ENCODE results near the gene OLA1. TPM values are rescaled to one million over a fixed set of nuclear protein-coding genes. Genes with fewer than 3 reads are reported as not detected.

OLA1 gene
- polyA plus RNA-seq, 1 experiment = 148 TPM

- ChIA-PET POLR2A (no interaction called here), CTCF (interaction anchor here (0.9 kb wide), 1 partner anchor 8 kb away, joined by 8 read pairs; no protein-coding TSS in a partner anchor)
- Histone ChIP-seq H3K4me3 (ENCODE audit: low read depth, low read length) (no peak overlapping the region), H3K27me3 (ENCODE audit: control insufficient read depth, insufficient read depth, low read length) (no peaks in the 10 kb centered on the region), H3K9me3 (ENCODE audit: control insufficient read depth, insufficient read depth, low read length) (no peaks in the 10 kb centered on the region), H3K27ac (ENCODE audit: low read depth, low read length) (no peak overlapping the region)
- DNase-seq (ENCODE audit: low read depth, low spot score) = no peak
- TF ChIP-seq, protein P1, sequence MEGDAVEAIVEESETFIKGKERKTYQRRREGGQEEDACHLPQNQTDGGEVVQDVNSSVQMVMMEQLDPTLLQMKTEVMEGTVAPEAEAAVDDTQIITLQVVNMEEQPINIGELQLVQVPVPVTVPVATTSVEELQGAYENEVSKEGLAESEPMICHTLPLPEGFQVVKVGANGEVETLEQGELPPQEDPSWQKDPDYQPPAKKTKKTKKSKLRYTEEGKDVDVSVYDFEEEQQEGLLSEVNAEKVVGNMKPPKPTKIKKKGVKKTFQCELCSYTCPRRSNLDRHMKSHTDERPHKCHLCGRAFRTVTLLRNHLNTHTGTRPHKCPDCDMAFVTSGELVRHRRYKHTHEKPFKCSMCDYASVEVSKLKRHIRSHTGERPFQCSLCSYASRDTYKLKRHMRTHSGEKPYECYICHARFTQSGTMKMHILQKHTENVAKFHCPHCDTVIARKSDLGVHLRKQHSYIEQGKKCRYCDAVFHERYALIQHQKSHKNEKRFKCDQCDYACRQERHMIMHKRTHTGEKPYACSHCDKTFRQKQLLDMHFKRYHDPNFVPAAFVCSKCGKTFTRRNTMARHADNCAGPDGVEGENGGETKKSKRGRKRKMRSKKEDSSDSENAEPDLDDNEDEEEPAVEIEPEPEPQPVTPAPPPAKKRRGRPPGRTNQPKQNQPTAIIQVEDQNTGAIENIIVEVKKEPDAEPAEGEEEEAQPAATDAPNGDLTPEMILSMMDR (IDR thresholded peaks at IDR 0.05; ENCODE audit: low read depth, low read length) = no peak
These were observed 161.6 kb downstream of the OLA1 start for GRCh38 chr2:174086708-174087107.

GRCh38 chr2:174085781-174086180 lies 162.6 kb downstream of the OLA1 start:
- Histone ChIP-seq H3K9me3 (ENCODE audit: control insufficient read depth, insufficient read depth, low read length) (no peaks in the 10 kb centered on the region), H3K4me3 (ENCODE audit: low read depth, low read length) (no peak overlapping the region), H3K27ac (ENCODE audit: low read depth, low read length) (no peak overlapping the region), H3K27me3 (ENCODE audit: control insufficient read depth, insufficient read depth, low read length) (no peaks in the 10 kb centered on the region)
- no peak for DNase-seq (ENCODE audit: low read depth, low spot score)
- ChIA-PET POLR2A (no interaction called here), CTCF (no interaction called here)
- TF ChIP-seq, protein P1 (IDR thresholded peaks at IDR 0.05; ENCODE audit: low read depth, low read length) = no peak

- ChIA-PET CTCF (interaction anchor here (0.6 kb wide), 1 partner anchor 10 kb away, joined by 4 read pairs; no protein-coding TSS in a partner anchor), POLR2A (no interaction called here)
- TF ChIP-seq, protein P1 (IDR thresholded peaks at IDR 0.05; ENCODE audit: low read depth, low read length) = no peak
- Histone ChIP-seq H3K27me3 (ENCODE audit: control insufficient read depth, insufficient read depth, low read length) (no peaks in the 10 kb centered on the region), H3K27ac (ENCODE audit: low read depth, low read length) (no peak overlapping the region), H3K4me3 (ENCODE audit: low read depth, low read length) (no peak overlapping the region), H3K9me3 (ENCODE audit: control insufficient read depth, insufficient read depth, low read length) (no peaks in the 10 kb centered on the region)
- DNase-seq (ENCODE audit: low read depth, low spot score) = no peak
These were observed 164.4 kb downstream of the OLA1 start for GRCh38 chr2:174083843-174084458.

DNA sequence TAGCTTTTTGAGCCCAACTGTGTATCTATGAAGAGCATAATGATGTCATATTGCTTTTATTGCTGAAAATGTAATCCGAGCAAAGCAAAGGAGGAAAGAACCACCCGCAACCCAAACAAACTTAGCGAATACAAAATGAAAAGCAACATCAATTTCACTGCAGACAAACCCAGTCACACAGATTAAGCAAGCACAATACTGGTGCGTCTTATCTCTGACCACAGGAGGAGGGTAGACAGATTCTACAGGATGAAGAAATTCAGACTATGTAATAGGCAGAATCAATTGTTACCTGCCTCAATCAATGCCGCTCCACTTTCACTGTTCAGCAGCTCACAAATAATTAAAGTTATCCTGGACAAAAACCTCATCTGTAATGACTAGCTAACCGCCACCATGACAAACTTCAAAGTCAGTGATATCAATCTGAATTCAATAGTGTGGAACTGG lies 167.6 kb downstream of the OLA1 start:
- Histone ChIP-seq H3K27me3 (ENCODE audit: control insufficient read depth, insufficient read depth, low read length) (no peaks in the 10 kb centered on the region), H3K4me3 (ENCODE audit: low read depth, low read length) (no peak overlapping the region), H3K27ac (ENCODE audit: low read depth, low read length) (no peak overlapping the region), H3K9me3 (ENCODE audit: control insufficient read depth, insufficient read depth, low read length) (no peaks in the 10 kb centered on the region)
- POLR2A ChIA-PET = no interaction called here
- CTCF ChIA-PET = no interaction called here
- TF ChIP-seq, protein P1 (IDR thresholded peaks at IDR 0.05; ENCODE audit: low read depth, low read length) = no peak
- no peak for DNase-seq (ENCODE audit: low read depth, low spot score)

- POLR2A ChIA-PET = no interaction called here
- TF ChIP-seq, protein P1 (IDR thresholded peaks at IDR 0.05; ENCODE audit: low read depth, low read length) = peak; percentile 59
- Histone ChIP-seq H3K4me3 (ENCODE audit: low read depth, low read length) (no peak overlapping the region), H3K27ac (ENCODE audit: low read depth, low read length) (no peak overlapping the region), H3K27me3 (ENCODE audit: control insufficient read depth, insufficient read depth, low read length) (no peaks in the 10 kb centered on the region), H3K9me3 (ENCODE audit: control insufficient read depth, insufficient read depth, low read length) (no peaks in the 10 kb centered on the region)
- DNase-seq (ENCODE audit: low read depth, low spot score) = no peak
- CTCF ChIA-PET = interaction anchor here (0.6 to 1.9 kb wide), 19 partner anchors 8 to 1146 kb away, joined by 3 to 11 read pairs (median 4); no protein-coding TSS in a partner anchor
These were observed 170.1 kb downstream of the OLA1 start for GRCh38 chr2:174078275-174078674.
